Colon (tissue), 2 donors: ENCODE results near the gene COLEC12.

ENCODE experiments used
- FAIRE-seq: peaks from 2 replicates; lab custom pipeline; 2012; peaks lifted over from hg19 to GRCh38; lab: Jason Lieb, UNC
- donor health status: control.
- donor health status: control.

The COLEC12 gene

DNA sequence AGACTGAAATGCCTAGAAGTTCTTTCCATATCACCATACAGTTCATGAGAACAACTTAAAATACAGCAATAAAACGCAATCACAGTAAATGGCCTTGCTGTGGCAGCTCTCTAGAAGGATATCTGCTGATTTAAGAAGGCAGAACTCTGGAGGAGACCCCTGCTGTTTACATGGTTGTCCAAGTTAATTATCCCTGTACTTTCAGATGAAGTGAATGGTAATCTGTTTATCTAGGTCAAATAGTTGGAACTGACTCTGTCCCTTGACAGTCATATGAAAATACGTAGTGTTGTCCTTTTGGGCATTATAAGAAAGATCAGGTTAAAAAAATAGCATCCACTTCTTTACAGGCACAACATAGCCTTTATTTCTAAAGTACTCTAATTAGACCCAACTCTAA lies 115.6 kb downstream of the COLEC12 start:
- no peak for FAIRE-seq

GRCh38 chr18:383135-383534 lies 117.4 kb downstream of the COLEC12 start:
- FAIRE-seq, result no peak

DNA sequence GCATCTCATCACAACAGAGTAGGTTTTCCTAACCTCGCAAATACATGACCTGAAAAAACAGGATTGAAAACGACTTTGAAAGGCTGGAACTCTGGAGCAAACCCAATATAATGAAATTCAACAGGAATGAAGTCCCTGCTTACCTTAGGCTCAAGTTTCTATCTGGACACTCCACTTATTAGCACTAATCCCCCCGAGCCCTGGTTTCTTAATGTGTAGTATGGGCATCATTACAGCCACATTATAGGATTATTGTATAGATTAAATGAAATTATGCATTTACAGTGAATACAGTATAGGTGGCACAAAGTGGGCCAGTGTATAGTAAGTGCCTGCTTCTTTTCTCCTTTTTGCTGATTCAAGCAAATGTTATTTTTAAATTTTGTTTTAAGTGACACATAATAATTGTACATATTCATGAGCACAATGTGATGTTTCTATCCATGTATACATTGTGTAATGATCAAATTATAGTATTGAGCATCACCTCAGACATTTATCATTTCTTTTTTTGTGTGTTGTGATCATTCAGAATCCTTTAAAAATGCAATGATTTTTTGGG lies 118.0 kb downstream of the COLEC12 start:
- no peak for FAIRE-seq

GRCh38 chr18:379681-380330 lies 120.7 kb downstream of the COLEC12 start:
- no peak for FAIRE-seq

DNA sequence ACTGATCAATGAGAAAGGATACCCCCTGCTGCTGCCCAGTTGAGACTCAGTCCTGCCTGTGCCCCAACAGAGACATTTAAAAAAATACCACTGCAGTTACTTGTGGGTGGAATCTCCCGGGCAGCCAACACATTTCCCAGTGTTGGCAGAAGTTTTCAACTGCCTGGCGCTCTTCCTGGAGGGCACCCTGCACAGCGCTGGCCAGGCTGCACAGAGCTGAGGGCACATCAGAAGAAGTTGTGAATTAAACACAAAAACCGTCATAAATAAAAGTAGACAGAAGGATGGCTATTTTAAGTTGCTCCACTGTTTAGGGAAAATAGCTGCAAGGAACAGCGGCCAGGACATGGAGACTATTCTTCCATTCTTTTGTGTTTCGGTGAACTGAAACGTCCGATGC lies 122.4 kb downstream of the COLEC12 start:
- FAIRE-seq, result no peak

GRCh38 chr18:377088-377487 lies 123.4 kb downstream of the COLEC12 start:
- no peak for FAIRE-seq

GRCh38 chr18:376311-376710 lies 124.2 kb downstream of the COLEC12 start:
- no peak for FAIRE-seq

DNA sequence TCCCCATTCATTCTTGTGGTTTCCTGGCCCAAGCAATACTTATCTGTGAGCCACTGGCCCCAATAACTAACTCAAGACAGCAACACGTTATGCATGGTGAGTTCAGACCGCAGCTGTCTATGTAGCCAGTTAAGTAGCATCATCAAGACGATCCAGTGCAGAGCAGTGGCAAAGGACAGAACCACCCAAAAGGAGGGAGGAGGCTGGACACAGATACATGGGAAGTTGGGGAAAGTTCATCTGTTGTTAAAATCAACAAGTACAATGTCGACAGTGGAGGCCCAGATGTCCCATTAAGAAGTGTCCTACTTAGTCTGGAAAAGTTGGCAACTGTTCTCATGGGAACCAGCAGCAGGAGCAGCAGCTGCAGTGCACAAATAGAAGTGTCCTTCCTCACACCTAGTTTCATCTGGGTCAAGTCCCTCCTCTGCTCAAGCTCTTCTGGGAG lies 125.8 kb downstream of the COLEC12 start:
- FAIRE-seq, result no peak

DNA sequence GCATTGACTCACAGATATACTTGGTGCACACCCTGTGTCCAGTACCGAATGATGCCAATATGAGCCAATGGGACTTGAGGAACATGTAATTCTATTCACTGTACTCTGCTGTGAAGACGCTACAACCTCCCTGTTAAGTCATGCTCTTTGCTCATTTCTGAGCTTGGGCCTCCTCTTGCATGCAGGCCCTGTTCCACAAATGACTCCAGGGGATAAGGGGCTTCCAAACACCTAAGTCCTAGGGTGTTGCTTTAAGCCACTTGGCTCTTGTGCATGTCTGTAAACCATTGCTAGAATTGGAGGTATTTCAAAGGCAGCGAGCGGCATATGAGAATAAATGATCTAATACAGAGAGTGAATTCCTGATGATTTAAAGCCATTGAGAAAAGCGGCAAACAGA lies 126.7 kb downstream of the COLEC12 start:
- FAIRE-seq, result no peak

DNA sequence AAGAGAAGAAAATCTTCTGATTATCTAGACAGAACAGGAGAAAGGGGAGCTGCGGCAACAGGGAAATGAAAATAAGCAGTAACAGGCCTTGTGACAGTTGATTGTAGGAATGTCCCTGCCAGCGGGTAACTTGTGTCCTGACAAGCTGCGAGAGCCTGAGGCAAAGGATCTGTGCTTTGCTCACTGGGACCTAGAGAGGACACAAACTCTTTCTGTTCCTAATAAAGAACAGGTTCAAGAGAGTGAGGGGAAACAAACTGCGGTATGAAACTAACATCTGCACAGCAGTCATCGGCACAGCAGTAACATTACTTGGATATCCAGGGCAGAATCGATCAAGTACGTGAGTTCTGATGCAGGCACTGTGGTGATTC lies 128.9 kb downstream of the COLEC12 start:
- FAIRE-seq, result no peak

DNA sequence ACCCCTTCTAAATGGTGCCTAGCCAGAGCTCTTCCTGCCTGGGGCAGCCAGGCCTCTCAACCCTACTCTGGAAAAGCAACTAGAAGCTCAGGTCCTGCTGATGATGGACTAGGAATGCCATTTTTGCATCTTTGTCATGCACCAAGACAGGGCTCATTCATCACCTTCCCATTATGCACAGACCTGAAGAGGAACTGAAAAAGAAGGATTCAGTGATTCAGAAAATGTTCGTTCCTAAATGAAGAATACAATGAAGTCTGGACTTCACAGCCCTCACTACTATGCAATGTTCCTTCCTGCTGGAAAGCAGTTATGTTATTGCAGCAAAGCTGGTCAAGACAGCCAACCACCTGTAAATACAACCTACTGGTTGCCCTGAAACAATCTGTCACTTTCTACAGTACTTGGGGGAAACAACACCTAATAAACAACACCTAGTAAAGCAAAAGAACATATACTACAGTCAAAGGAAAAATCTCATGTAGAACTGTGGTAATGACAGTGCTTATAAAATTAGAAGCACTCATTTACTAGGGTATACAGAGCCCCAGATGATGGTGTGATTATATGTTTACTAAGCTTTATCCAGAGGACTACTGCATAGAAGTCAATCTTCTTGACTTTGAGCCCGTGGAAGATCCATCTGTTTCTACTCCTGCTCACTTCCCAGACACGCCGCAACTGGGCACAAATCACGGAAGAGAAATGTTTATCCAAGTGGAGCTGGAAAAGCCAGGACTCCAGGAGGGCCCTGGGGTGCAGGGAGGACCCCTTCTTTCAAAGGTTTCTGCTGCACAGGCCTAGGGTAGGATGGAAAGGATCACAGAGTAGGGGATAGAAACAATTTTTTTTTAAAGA lies 129.5 kb downstream of the COLEC12 start:
- no peak for FAIRE-seq

GRCh38 chr18:369224-370015 lies 131.1 kb downstream of the COLEC12 start:
- no peak for FAIRE-seq

GRCh38 chr18:366466-367061 lies 133.9 kb downstream of the COLEC12 start:
- FAIRE-seq, result no peak

GRCh38 chr18:365651-366050 lies 134.8 kb downstream of the COLEC12 start:
- no peak for FAIRE-seq

- no peak for FAIRE-seq
Measured at GRCh38 chr18:364256-364826, 136.2 kb downstream of the COLEC12 start.

DNA sequence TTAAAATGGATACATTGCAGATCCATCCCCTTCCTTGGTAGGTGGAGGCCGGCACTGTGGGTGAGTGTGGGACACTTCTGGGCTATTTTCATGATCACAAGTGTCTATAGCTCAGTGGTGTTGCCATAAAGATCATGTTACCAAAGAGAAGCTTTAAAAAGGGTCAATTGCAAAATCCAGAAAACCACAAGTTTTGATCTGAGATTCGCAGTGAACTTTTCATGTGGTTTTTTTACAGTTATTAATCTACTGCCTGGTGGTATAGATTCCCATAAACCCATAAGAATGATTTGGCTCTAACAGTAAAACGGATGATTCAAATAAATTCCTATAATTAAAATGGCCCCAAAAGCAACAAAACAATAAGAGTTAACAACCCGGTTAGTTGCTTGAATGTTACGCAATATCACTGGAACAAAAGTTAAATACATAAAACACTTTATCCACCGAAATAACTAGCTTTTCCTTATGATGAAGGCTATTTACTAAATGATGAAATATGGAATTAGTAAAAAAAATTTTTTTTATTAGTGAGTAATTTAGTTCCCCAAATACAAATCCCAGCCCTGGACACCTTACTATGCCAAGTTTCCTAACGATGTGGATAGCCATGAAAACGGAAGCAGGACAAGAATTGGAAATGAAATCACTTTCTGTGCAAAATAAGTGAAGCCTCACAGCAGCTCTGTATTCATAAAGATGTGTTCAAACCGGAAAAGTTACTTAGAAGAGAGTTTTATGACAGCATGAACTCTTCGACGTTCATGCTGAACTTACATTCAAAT lies 137.0 kb downstream of the COLEC12 start:
- FAIRE-seq, result no peak

GRCh38 chr18:362311-363290 lies 137.9 kb downstream of the COLEC12 start:
- FAIRE-seq, result no peak

DNA sequence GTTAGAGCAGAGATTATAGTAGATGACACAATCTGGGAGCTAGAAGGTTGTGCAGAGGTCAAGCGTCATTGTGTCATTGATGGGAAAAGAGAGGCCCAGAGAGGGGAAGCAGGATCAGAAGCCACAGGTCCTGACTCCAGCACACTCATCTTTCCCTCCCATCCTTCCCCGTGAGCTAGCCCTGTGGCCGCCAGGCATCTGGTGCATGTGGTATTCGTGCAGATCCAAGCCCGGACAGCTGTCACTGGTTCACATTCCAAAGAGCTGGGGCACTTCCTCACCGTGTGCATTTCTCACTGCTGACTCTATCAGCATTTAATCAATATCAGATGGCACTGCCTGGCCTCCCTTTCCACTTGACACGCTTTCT lies 138.6 kb downstream of the COLEC12 start:
- FAIRE-seq, result no peak

GRCh38 chr18:361100-361732 lies 139.3 kb downstream of the COLEC12 start:
- no peak for FAIRE-seq
